Peyer's patch (tissue), 4 donors: ENCODE measurements around the gene TTC6. TPM values are rescaled to one million over a fixed set of nuclear protein-coding genes. Genes with fewer than 3 reads are reported as not detected.

Experiments used
- DNase-seq, 3 donors: peaks; one replicate each; pipeline ENCODE4 v3.0.0-alpha.2; 2017 to 2019
- H3K27ac ChIP-seq, 4 donors: fragments of 200-600 bp; sonication (generic); one replicate each; pipeline ENCODE4 v1.5.1; 2016 to 2019
- H3K27me3 ChIP-seq, 2 donors: fragments of 200-600 bp; sonication (generic); one replicate each; pipeline ENCODE4 v1.5.1; 2019
- H3K36me3 ChIP-seq, 3 donors: fragments of 200-600 bp; sonication (generic); one replicate each; pipeline ENCODE4 v1.5.1; 2016 to 2019
- H3K4me1 ChIP-seq, 4 donors: fragments of 200-600 bp; sonication (generic); one replicate each; pipeline ENCODE4 v1.5.1; 2016 to 2019
- H3K4me3 ChIP-seq, 4 donors: fragments of 200-600 bp; sonication (generic); 1 replicate in 3 of 4; 2 replicates in 1 of 4; pipeline ENCODE4 v1.5.1; 2016 to 2019; ENCODE audit warnings: mild to moderate bottlenecking in 1 of 4
- H3K9me3 ChIP-seq, 4 donors: fragments of 200-600 bp; sonication (generic); one replicate each; pipeline ENCODE4 v1.5.1; 2016 to 2019; ENCODE audit warnings: mild to moderate bottlenecking in 1 of 4
- POLR2A ChIP-seq, 2 donors: fragments of 450-650 bp; IDR thresholded peaks; one replicate each; pipeline ENCODE4 v1.5.1; 2017; ENCODE audit warnings: antibody characterized with exemption in 2 of 2, mild to moderate bottlenecking in 2 of 2, moderate library complexity in 2 of 2
- total RNA-seq, 4 donors: library from RNA; depleted of rRNA; stranded (reverse); fragments of >200 nt; gene quantifications; one replicate each; pipeline ENCODE4 v1.1.0, GENCODE V29; 2016
- TF ChIP-seq, protein P1 (sequence below), 6 experiments: fragments of 450-650 bp in 4 of 6; fragments of 200-600 bp in 2 of 6; sonication (generic) in 1 of 6; IDR thresholded peaks; one replicate each; pipeline ENCODE4 v1.5.1; 2017 to 2019; ENCODE audit warnings: antibody characterized with exemption in 6 of 6, mild to moderate bottlenecking in 3 of 6, moderate library complexity in 1 of 6

Gene TTC6
- total RNA-seq, 4 donors from 2014 or later = 1.8 to 12.7 (median 3.6) TPM; not detected in 1

DNA sequence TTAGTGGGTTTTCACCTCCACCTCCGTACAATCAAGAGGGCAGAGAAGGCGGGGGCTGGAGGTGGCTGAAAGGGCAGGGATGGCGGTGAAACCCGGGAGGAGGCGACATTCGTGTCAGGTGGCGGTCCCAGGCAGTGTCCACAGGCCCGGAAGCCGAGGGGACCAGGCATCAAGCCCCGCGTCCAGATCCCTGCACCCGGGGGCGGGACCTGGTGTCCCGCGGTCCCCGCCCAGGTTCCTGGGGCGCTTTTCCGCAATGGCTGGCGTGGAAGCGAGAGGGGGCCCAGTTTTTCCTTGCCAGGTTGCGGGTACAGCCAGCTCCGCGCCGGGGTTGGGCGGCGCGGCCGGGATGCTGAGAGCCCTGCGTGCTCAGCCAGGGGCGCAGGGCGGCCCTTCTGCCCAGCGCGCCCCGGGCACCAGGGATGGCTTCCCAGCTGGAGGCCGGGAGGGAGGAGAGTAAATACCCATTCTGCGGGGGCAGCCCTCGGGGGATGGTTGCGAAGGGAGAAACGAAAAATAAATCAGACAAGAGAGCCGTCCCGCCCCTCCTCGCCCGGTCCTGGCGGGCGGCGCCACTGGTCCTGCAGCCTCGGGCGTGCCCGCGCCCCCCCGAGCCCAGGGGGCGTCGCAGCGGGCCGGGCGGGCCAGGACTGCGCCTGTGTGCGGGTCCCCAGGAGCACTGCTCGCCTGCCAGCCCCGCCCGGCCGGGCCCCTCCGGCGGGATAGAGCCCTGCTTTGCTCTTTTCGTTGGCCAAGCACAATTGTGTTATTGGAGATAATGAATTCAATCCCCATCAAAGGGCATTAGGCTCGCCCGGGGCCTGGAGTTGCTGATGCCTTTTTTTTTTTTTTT, 11.8 kb upstream of the TTC6 start:
- H3K9me3 ChIP-seq = no peaks in the 10 kb centered on the region
- peak in 2 of 3 donors; percentile 56 to 72 for DNase-seq
- peak overlapping the region in 3 of 4 donors; percentile 12 to 84 (median 55) for H3K27ac ChIP-seq
- no peaks in the 10 kb centered on the region for H3K36me3 ChIP-seq
- peaks cover 0 to 32% of the 10 kb centered on the region in 2 donors for H3K27me3 ChIP-seq
- H3K4me1 ChIP-seq = peaks cover 0 to 10% (median 0%) of the 10 kb centered on the region in 4 donors
- TF ChIP-seq, protein P1, sequence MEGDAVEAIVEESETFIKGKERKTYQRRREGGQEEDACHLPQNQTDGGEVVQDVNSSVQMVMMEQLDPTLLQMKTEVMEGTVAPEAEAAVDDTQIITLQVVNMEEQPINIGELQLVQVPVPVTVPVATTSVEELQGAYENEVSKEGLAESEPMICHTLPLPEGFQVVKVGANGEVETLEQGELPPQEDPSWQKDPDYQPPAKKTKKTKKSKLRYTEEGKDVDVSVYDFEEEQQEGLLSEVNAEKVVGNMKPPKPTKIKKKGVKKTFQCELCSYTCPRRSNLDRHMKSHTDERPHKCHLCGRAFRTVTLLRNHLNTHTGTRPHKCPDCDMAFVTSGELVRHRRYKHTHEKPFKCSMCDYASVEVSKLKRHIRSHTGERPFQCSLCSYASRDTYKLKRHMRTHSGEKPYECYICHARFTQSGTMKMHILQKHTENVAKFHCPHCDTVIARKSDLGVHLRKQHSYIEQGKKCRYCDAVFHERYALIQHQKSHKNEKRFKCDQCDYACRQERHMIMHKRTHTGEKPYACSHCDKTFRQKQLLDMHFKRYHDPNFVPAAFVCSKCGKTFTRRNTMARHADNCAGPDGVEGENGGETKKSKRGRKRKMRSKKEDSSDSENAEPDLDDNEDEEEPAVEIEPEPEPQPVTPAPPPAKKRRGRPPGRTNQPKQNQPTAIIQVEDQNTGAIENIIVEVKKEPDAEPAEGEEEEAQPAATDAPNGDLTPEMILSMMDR (IDR thresholded peaks at IDR 0.05) = no peak
- TF ChIP-seq POLR2A (IDR thresholded peaks at IDR 0.05) = peak in 1 of 2 donors; percentile 15
- peak overlapping the region in 3 of 4 donors; percentile 25 to 62 (median 50) for H3K4me3 ChIP-seq

DNA sequence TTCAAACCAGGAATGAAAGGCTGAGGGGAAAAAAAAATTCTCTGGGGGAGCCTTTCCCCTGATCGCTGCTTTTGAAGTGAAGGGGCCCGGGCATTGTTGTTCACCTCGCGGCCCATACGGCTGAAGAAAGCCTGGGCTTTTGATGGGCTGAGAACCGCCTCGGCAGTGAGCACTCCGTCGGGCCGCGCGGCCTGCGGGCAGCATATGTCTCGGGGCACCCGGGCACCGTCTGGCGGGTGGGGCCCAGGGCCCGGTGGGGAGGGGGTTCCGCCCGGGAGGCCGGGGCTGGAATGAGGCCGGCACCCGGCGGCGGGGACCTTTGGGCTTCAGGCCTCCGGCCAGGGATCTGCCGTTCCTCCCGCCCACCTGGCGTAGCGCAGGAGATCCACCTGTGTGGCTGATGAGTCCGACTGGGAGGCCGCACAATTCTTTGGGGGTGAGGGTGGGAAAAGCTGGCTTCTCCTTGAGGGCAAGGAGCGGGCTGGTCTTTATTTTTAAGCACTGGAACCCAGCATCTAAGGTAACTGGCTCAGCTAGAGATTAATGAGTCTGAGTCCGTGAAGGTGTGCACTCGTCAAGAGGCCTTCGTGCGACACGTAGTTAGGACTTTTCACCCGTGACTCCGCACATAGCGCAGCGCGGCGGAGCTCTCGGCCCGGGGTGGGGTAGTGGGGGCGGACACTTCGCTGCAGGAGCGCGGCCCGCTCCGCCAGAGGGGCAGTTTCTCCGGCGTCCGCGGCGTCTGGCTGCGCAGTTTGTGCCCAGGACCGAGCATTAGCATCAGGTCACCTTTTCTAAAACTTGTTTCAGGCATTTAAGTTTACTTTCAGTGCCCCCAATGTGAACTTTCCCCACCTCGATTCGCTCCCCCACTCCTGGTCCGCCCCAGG, 11.0 kb upstream of the TTC6 start:
- H3K4me3 ChIP-seq = peak overlapping the region in 3 of 4 donors; percentile 25 to 62 (median 50)
- TF ChIP-seq, protein P1 (IDR thresholded peaks at IDR 0.05) = no peak
- no peak for TF ChIP-seq POLR2A (IDR thresholded peaks at IDR 0.05)
- no peaks in the 10 kb centered on the region for H3K36me3 ChIP-seq
- peaks cover 0 to 35% of the 10 kb centered on the region in 2 donors for H3K27me3 ChIP-seq
- peak overlapping the region in 2 of 4 donors; percentile 55 to 84 for H3K27ac ChIP-seq
- H3K9me3 ChIP-seq = no peaks in the 10 kb centered on the region
- peak in 1 of 3 donors; percentile 59 for DNase-seq
- H3K4me1 ChIP-seq = peaks cover 0 to 10% (median 0%) of the 10 kb centered on the region in 4 donors

DNA sequence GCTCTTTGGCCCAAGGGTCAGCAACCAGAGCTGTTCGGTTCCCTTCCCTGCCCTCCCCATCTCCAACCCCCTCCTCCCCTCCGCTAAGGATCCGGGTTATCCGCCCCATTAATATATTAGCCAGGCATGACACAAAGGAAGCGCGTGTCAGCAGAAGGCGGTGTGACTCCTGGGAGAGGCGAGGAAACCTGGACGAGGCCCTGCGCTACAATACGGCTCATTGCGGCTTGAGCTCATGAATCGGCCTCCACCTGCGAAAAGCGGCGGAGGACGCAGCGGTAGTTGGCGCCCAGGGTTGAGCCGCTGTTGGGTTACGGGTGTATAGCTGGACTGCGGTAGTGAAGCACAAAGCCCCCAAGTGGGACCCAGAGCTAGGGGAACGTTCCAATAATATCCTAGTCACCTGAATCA, 10.3 kb upstream of the TTC6 start:
- H3K4me1 ChIP-seq = peaks cover 0 to 10% (median 0%) of the 10 kb centered on the region in 4 donors
- H3K27ac ChIP-seq = peak overlapping the region in 2 of 4 donors; percentile 55 to 84
- no peak overlapping the region for H3K4me3 ChIP-seq
- no peak for DNase-seq
- H3K27me3 ChIP-seq = peaks cover 0 to 35% of the 10 kb centered on the region in 2 donors
- TF ChIP-seq POLR2A (IDR thresholded peaks at IDR 0.05) = no peak
- TF ChIP-seq, protein P1 (IDR thresholded peaks at IDR 0.05) = no peak
- H3K36me3 ChIP-seq = no peaks in the 10 kb centered on the region
- no peaks in the 10 kb centered on the region for H3K9me3 ChIP-seq

DNA sequence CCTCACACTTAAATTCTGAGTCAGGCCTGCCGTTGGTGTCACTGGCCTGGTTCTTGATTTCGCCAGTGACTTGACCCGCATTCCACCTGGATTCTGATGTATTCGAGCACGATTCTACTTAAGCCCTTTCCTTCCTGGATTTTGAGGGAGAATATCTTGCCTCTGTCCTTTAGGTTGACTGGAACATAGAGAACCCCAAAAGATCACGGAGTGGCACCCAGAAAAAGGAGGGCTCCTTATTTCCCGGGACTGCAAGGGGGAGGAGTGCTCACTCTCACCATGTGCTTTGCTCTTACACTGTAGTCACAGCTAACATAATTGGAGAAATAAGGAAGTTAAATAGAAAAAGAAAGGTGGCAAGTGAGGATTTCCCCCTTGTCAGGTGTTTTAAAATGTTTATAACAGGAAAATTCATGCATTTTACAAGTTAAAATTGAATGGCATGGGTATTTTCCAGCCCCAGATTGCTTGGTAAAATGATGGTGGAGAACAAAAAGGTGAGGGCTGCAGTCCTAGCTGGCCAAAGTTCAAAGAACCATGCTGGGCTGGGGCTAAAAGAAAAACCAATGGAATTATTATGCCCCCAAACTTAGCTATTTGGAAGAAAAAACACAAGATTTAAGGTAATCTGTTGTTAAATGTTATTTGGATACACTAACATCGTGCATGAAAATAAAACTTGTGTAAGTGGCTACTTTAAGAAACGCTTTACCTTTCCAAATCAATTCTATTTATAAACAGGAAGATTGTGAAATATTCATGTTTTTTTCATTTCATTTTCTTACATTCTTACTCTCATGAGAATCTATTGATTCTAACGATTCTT, 9.2 kb upstream of the TTC6 start:
- TF ChIP-seq, protein P1 (IDR thresholded peaks at IDR 0.05) = no peak
- TF ChIP-seq POLR2A (IDR thresholded peaks at IDR 0.05) = no peak
- Histone ChIP-seq H3K36me3 (no peaks in the 10 kb centered on the region), H3K27ac (peak overlapping the region in 2 of 4 donors; percentile 33 to 73), H3K4me3 (no peak overlapping the region), H3K27me3 (peaks cover 0 to 35% of the 10 kb centered on the region in 2 donors), H3K9me3 (no peaks in the 10 kb centered on the region), H3K4me1 (peaks cover 0 to 10% (median 0%) of the 10 kb centered on the region in 4 donors)
- DNase-seq = no peak

DNA sequence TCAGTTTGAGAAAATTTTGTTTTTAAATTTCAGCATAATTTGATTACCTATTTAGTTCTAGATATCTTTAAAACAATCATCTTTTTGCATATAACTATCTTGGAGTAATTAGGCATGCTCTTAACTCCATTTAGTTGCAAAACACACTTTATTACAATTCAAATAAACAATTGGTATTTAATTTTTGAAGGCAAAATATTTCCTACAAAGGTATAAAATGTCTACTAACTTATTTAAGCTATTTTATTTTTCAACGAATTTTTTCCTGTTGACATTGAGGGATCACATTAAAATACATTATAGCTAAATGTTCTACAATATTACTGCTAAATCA, 8.7 kb upstream of the TTC6 start:
- no peak for TF ChIP-seq POLR2A (IDR thresholded peaks at IDR 0.05)
- TF ChIP-seq, protein P1 (IDR thresholded peaks at IDR 0.05) = no peak
- Histone ChIP-seq H3K9me3 (no peaks in the 10 kb centered on the region), H3K4me1 (peaks cover 0 to 10% (median 0%) of the 10 kb centered on the region in 4 donors), H3K4me3 (peak overlapping the region in 2 of 4 donors; percentile 54 to 59), H3K27me3 (peaks cover 0 to 38% of the 10 kb centered on the region in 2 donors), H3K27ac (peak overlapping the region in 3 of 4 donors; percentile 71 to 81 (median 73)), H3K36me3 (no peaks in the 10 kb centered on the region)
- no peak for DNase-seq
